Measurements from ENCODE around the gene CHMP2A. TPM values are rescaled to one million over a fixed set of nuclear protein-coding genes. Genes with fewer than 3 reads are reported as not detected.

CHMP2A gene
- total and polyA plus RNA-seq, 10 of the 15 experiments (the other 5 are each of a cell fraction or from before 2014, with no cell fraction given), result 69.5 to 172 (median 109) TPM

DNA sequence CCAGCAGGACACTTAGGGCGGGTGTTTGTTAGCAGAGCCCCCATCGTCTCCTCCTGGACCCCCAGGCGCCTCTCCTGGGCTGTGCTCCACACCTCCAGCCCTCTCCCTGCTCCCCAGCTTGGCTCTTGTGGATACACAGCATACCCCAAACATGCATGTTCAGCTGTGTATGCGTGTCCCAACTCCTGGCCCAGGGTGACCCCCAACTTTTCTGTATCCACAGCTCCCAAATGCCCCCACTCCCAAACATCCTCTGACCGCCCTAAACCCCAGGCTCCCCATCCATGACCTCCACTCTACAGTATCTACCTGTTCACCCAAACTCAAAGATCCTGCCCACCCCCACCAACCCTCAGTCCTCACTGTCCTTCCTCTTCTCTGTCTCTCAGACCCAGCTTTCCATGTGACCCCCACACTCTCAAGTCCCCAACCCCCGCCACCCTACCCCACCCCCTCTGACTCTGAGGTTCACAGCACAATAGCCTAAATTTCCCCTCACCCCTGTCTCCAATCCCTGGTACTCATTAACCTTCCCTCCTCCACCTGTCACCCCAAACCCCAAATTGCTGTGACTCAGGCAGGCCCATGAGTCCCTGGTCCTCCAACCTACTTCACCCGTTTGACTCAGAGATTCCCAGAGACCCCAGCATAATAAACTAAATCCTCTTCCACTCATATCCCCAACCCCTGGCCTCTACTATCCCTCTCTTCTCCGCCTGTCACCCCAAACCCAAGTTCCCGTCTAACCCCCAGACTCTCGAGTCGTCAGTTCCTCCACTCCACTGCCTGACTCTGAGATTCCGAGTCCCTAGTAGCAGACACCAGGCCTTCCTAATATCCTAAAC lies 2.5 kb upstream of the CHMP2A start:
- H3K9me3 ChIP-seq (replicated peaks; ENCODE audit: control insufficient read depth, insufficient read depth, low read length), result no peaks in the 10 kb centered on the region
- H2AFZ ChIP-seq (ENCODE audit: control insufficient read depth, low read depth, low read length), result no peak overlapping the region
- no peaks in the 10 kb centered on the region for H4K20me1 ChIP-seq (ENCODE audit: control insufficient read depth, insufficient read depth)
- DNase-seq (ENCODE audit: low read depth, low spot score), result no peak
- POLR2A ChIA-PET, result interaction anchor here (0.6 to 2.5 kb wide), 7 partner anchors 10 to 38 kb away, joined by 3 to 16 read pairs (median 3); partner anchors contain the start of genes MZF1 and ZBTB45
- H3K4me2 ChIP-seq (ENCODE audit: control insufficient read depth, insufficient read depth), result peak overlapping the region; percentile 96
- peaks cover 45% of the 10 kb centered on the region for H3K79me2 ChIP-seq (ENCODE audit: control insufficient read depth, insufficient read depth, low read length)
- peaks cover 43% of the 10 kb centered on the region for H3K4me1 ChIP-seq (ENCODE audit: control insufficient read depth, insufficient read depth, low read length)
- CTCF ChIA-PET, result interaction anchor here (0.7 to 1.6 kb wide), 3 partner anchors 18 to 38 kb away, joined by 3 to 4 read pairs (median 4); partner anchors contain the start of gene ZBTB45
- peak overlapping the region; percentile 86 for H3K27ac ChIP-seq (ENCODE audit: control insufficient read depth, insufficient read depth)
- SMC1A ChIA-PET (ENCODE audit: uncharacterized antibody, unreplicated experiment), result interaction anchor here (0.8 to 1.2 kb wide), 2 partner anchors 18 to 36 kb away, joined by 3 to 5 read pairs; no protein-coding TSS in a partner anchor
- no peak for FAIRE-seq
- in situ Hi-C loops (cut with MboI), result no loop called here
- 0% methylated on average over 12 of the region's 12 CpGs for WGBS (ENCODE audit: insufficient coverage, insufficient replicate concordance, low lambda C conversion rate, missing lambda C conversion rate)
- peaks cover 5 to 7% of the 10 kb centered on the region in 2 experiments; a peak in 3 of 4 replicates for H3K36me3 ChIP-seq (ENCODE audit: control insufficient read depth in 2 of 2, insufficient read depth in 2 of 2, low read length in 1 of 2)
- H3K27me3 ChIP-seq (replicated peaks in 1 of 2; ENCODE audit: control insufficient read depth in 2 of 2, insufficient read depth in 2 of 2, low read length in 1 of 2), result no peaks in the 10 kb centered on the region
- ATAC-seq, result no peak
- RAD21 ChIA-PET (ENCODE audit: unreplicated experiment), result no interaction called here
- peak overlapping the region; percentile 99 for H3K4me3 ChIP-seq
- no TSS peak for BruUV-seq (replicated peaks)
- peak overlapping the region; percentile 97 for H3K9ac ChIP-seq (ENCODE audit: control insufficient read depth, insufficient read depth, low read length)
- peak; percentile 44 for TF ChIP-seq SMAD1 (IDR thresholded peaks at IDR 0.05; ENCODE audit: low read depth, partially characterized antibody)
- TF ChIP-seq, protein P1, sequence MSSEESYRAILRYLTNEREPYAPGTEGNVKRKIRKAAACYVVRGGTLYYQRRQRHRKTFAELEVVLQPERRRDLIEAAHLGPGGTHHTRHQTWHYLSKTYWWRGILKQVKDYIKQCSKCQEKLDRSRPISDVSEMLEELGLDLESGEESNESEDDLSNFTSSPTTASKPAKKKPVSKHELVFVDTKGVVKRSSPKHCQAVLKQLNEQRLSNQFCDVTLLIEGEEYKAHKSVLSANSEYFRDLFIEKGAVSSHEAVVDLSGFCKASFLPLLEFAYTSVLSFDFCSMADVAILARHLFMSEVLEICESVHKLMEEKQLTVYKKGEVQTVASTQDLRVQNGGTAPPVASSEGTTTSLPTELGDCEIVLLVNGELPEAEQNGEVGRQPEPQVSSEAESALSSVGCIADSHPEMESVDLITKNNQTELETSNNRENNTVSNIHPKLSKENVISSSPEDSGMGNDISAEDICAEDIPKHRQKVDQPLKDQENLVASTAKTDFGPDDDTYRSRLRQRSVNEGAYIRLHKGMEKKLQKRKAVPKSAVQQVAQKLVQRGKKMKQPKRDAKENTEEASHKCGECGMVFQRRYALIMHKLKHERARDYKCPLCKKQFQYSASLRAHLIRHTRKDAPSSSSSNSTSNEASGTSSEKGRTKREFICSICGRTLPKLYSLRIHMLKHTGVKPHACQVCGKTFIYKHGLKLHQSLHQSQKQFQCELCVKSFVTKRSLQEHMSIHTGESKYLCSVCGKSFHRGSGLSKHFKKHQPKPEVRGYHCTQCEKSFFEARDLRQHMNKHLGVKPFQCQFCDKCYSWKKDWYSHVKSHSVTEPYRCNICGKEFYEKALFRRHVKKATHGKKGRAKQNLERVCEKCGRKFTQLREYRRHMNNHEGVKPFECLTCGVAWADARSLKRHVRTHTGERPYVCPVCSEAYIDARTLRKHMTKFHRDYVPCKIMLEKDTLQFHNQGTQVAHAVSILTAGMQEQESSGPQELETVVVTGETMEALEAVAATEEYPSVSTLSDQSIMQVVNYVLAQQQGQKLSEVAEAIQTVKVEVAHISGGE (CRISPR knock-in tag; IDR thresholded peaks at IDR 0.05), result no peak
- TF ChIP-seq, protein P2, sequence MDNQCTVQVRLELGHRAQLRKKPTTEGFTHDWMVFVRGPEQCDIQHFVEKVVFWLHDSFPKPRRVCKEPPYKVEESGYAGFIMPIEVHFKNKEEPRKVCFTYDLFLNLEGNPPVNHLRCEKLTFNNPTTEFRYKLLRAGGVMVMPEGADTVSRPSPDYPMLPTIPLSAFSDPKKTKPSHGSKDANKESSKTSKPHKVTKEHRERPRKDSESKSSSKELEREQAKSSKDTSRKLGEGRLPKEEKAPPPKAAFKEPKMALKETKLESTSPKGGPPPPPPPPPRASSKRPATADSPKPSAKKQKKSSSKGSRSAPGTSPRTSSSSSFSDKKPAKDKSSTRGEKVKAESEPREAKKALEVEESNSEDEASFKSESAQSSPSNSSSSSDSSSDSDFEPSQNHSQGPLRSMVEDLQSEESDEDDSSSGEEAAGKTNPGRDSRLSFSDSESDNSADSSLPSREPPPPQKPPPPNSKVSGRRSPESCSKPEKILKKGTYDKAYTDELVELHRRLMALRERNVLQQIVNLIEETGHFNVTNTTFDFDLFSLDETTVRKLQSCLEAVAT (IDR thresholded peaks at IDR 0.05), result 0 out of 2 replicates have a peak, but pooled peaks have one; percentile 65
- no peak for TF ChIP-seq ETV6 (conservative IDR thresholded peaks at IDR 0.05 in 1 of 2, IDR thresholded peaks at IDR 0.05 in 1 of 2; ENCODE audit: borderline replicate concordance in 1 of 2, low read depth in 1 of 2)
- no peak for TF ChIP-seq RAD21 (IDR thresholded peaks at IDR 0.05; ENCODE audit: insufficient read depth, low read depth, low read length)
- TF ChIP-seq HCFC1 (IDR thresholded peaks at IDR 0.05; ENCODE audit: low read length), result no peak
- TF ChIP-seq NBN (IDR thresholded peaks at IDR 0.05), result 0 out of 2 replicates have a peak, but pooled peaks have one; percentile 29
- intact Hi-C loops (cut with micrococcal nuclease; ENCODE audit: unreplicated experiment), result loop anchor here (2.0 kb wide), 1 partner anchor 43 kb away; no protein-coding TSS in a partner anchor

Measured in GM12878 (cell line).